ENCODE data around the gene MTNR1A. TPM values are rescaled to one million over a fixed set of nuclear protein-coding genes. Genes with fewer than 3 reads are reported as not detected.

The MTNR1A gene
- total and polyA plus RNA-seq, 9 of the 15 experiments (the other 6 are each of a cell fraction or from before 2014, with no cell fraction given) = 0.09 to 0.12 (median 0.10) TPM; not detected in 5

GRCh38 chr4:186537843-186538521 lies 17.4 kb downstream of the MTNR1A start (continued):
- TF ChIP-seq HCFC1 (IDR thresholded peaks at IDR 0.05; ENCODE audit: low read depth, low read length) (no peak; the same call in 1 of the 2 replicates), SMC3 (conservative IDR thresholded peaks at IDR 0.05; ENCODE audit: insufficient read depth, low read depth, low read length) (no peak), ZNF318 (IDR thresholded peaks at IDR 0.05; ENCODE audit: borderline replicate concordance in 1 of 2, low read depth in 1 of 2) (no peak), IRF2 (CRISPR knock-in tag; IDR thresholded peaks at IDR 0.05) (no peak), E4F1 (CRISPR knock-in tag; IDR thresholded peaks at IDR 0.05; ENCODE audit: borderline replicate concordance) (no peak), PTBP1 (IDR thresholded peaks at IDR 0.05; ENCODE audit: low read depth, low read length) (no peak), MAFG (tag; conservative IDR thresholded peaks at IDR 0.05) (peak; percentile 75), SMAD1 (IDR thresholded peaks at IDR 0.05; ENCODE audit: low read depth, low read length, partially characterized antibody) (no peak), ZFP91 (CRISPR knock-in tag; IDR thresholded peaks at IDR 0.05) (no peak), ZNF253 (CRISPR knock-in tag; conservative IDR thresholded peaks at IDR 0.05) (no peak), SIN3A (IDR thresholded peaks at IDR 0.05; ENCODE audit: borderline replicate concordance in 2 of 2, control insufficient read depth in 1 of 2, low read depth in 2 of 2, low read length in 2 of 2) (no peak), TCFL5 (CRISPR knock-in tag; conservative IDR thresholded peaks at IDR 0.05) (no peak)
